Stimulated activated CD8-positive, alpha-beta memory T cell treated with anti-CD3 and anti-CD28 coated beads, Interleukin-7, amount 100 ng/mL, for 4 hours (primary cell): ENCODE data around the gene PKHD1.

Experiments used
- DNase-seq, 2 donors: peaks; one replicate each; pipeline ENCODE4 v3.0.0-alpha.2; 2020; ENCODE audit warnings: low read depth in 2 of 2

Gene PKHD1

GRCh38 chr6:51704932-51705540 is 382.4 kb downstream of the PKHD1 start:
- no peak for DNase-seq

GRCh38 chr6:51702851-51703250 is 384.6 kb downstream of the PKHD1 start:
- no peak for DNase-seq

- no peak for DNase-seq
Measured at GRCh38 chr6:51684603-51685002, 402.8 kb downstream of the PKHD1 start.

GRCh38 chr6:51684038-51684437 is 403.4 kb downstream of the PKHD1 start:
- DNase-seq = no peak

GRCh38 chr6:51678905-51679620 is 408.4 kb downstream of the PKHD1 start:
- DNase-seq = no peak

- DNase-seq = no peak
Measured at GRCh38 chr6:51678274-51678673, 409.1 kb downstream of the PKHD1 start.

- DNase-seq = no peak
Measured at GRCh38 chr6:51675922-51676275, 411.5 kb downstream of the PKHD1 start.

- DNase-seq = no peak
Measured at GRCh38 chr6:51675020-51675921, 412.1 kb downstream of the PKHD1 start.

- no peak for DNase-seq
Measured at GRCh38 chr6:51663525-51663924, 423.9 kb downstream of the PKHD1 start.

GRCh38 chr6:51660767-51661166 is 426.6 kb downstream of the PKHD1 start:
- no peak for DNase-seq

GRCh38 chr6:51657491-51657890 is 429.9 kb downstream of the PKHD1 start:
- DNase-seq = no peak

GRCh38 chr6:51655517-51655916 is 431.9 kb downstream of the PKHD1 start:
- DNase-seq = no peak

- no peak for DNase-seq
Measured at GRCh38 chr6:51654647-51655046, 432.8 kb downstream of the PKHD1 start.

GRCh38 chr6:51651132-51651817 is 436.1 kb downstream of the PKHD1 start:
- no peak for DNase-seq

GRCh38 chr6:51648774-51649173 is 438.6 kb downstream of the PKHD1 start:
- DNase-seq = no peak

- DNase-seq = no peak
Measured at GRCh38 chr6:51648236-51648635, 439.2 kb downstream of the PKHD1 start.

GRCh38 chr6:51644426-51644825 is 443.0 kb downstream of the PKHD1 start:
- DNase-seq = no peak

GRCh38 chr6:51640021-51640420 is 447.4 kb downstream of the PKHD1 start:
- DNase-seq = no peak

- no peak for DNase-seq
Measured at GRCh38 chr6:51633424-51633823, 454.0 kb downstream of the PKHD1 start.

- DNase-seq = no peak
Measured at GRCh38 chr6:51630011-51630410, 457.4 kb downstream of the PKHD1 start.

- no peak for DNase-seq
Measured at GRCh38 chr6:51626391-51626790, 461.0 kb downstream of the PKHD1 start.

- no peak for DNase-seq
Measured at GRCh38 chr6:51625566-51625965, 461.8 kb downstream of the PKHD1 start.
